COR-L47 (cell line): ENCODE results near the gene CFAP73.

Experiments used
- DNase-seq: peaks from one replicate; lab custom pipeline; 2025; lab: John Stamatoyannopoulos, UW

CFAP73 gene

GRCh38 chr12:113165521-113166450 is 16.3 kb downstream of the CFAP73 start:
- no peak for DNase-seq

GRCh38 chr12:113167868-113168267 is 18.3 kb downstream of the CFAP73 start:
- DNase-seq: no peak

- no peak for DNase-seq
Observed at GRCh38 chr12:113169697-113170096, 20.2 kb downstream of the CFAP73 start.

- no peak for DNase-seq
Observed at GRCh38 chr12:113170457-113170856, 20.9 kb downstream of the CFAP73 start.

GRCh38 chr12:113170926-113171325 is 21.4 kb downstream of the CFAP73 start:
- no peak for DNase-seq

- DNase-seq: no peak
Observed at GRCh38 chr12:113171543-113171942, 22.0 kb downstream of the CFAP73 start.

- no peak for DNase-seq
Observed at GRCh38 chr12:113172185-113172584, 22.7 kb downstream of the CFAP73 start.

- DNase-seq: no peak
Observed at GRCh38 chr12:113173081-113173698, 23.7 kb downstream of the CFAP73 start.

- DNase-seq: peak; percentile 15
Observed at GRCh38 chr12:113174461-113175384, 25.2 kb downstream of the CFAP73 start.

GRCh38 chr12:113179023-113179422 is 29.5 kb downstream of the CFAP73 start:
- DNase-seq: no peak

- no peak for DNase-seq
Observed at GRCh38 chr12:113180333-113180732, 30.8 kb downstream of the CFAP73 start.

GRCh38 chr12:113181975-113182374 is 32.5 kb downstream of the CFAP73 start:
- no peak for DNase-seq

- no peak for DNase-seq
Observed at GRCh38 chr12:113183030-113183589, 33.6 kb downstream of the CFAP73 start.

GRCh38 chr12:113184098-113184899 is 34.8 kb downstream of the CFAP73 start:
- DNase-seq: no peak

- peak; percentile 66 for DNase-seq
Observed at GRCh38 chr12:113184900-113185179, 35.3 kb downstream of the CFAP73 start.

GRCh38 chr12:113185180-113186032 is 35.9 kb downstream of the CFAP73 start, which contains the start of the genes DDX54 and RITA1:
Gene DDX54, minus strand, starts transcription at chr12:113185478. Its CDS starts 27 bp downstream, at chr12:113185451.
Gene RITA1, plus strand, starts transcription at chr12:113185721. Its CDS starts 1,026 bp downstream, at chr12:113186747.
- peak; percentile 76 for DNase-seq

GRCh38 chr12:113186033-113186365 is 36.5 kb downstream of the CFAP73 start:
- DNase-seq: no peak

GRCh38 chr12:113186666-113187325 is 37.3 kb downstream of the CFAP73 start:
- DNase-seq: no peak

- DNase-seq: no peak
Observed at GRCh38 chr12:113189361-113189760, 39.8 kb downstream of the CFAP73 start.

- DNase-seq: no peak
Observed at GRCh38 chr12:113190761-113191160, 41.2 kb downstream of the CFAP73 start.
